ENCODE measurements around the gene BICRA. TPM values are rescaled to one million over a fixed set of nuclear protein-coding genes. Genes with fewer than 3 reads are reported as not detected.

BICRA gene
- total and polyA plus RNA-seq, 2 donors (not counting 1 experiment from before 2014, with no cell fraction given): 14.1 to 34.7 TPM

DNA sequence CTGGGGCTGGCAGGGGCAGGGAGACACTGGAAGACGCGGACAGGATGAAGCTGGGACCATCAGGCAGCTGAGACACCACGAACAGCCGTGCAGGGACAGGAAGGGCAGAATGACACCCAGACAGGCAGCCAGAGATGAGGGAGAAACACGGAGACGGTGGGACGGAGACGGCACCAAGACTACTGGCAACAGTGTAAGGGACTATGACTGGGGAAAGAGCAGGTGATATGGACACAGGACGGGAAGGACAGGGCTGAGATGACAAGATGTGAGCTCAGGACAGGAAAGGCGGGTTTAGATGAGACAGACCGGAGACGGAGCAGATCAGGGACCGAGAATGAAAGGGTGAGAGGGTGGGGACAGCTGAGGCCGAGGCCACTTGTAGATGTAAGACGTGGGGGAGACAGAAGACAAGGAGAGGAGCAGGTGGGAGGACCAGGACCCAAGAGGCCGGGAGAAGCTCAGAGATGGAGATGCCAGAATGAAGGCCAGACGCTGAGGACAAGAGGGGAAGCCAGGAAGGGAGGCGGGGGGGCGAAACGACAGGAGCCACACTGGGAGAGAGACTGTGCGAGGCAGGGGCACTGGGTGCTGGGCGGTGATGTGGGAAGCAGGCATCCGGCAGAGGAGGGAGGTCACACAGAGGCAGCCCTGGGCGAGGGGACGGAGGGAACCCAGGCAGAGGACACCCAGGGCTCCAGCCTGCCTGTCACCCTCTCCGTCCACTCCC lies 86.8 kb downstream of the BICRA start:
- DNase-seq (no peak), ATAC-seq (ENCODE audit: low read depth) (no peak)
- WGBS (ENCODE audit: insufficient coverage): 94% methylated on average over 24 of the region's 26 CpGs
- Mint-ChIP-seq H3K27ac (no peak overlapping the region), H3K27me3 (no peaks in the 10 kb centered on the region), H3K4me1 (no peaks in the 10 kb centered on the region), H3K9me3 (ENCODE audit: insufficient read depth) (no peaks in the 10 kb centered on the region), H3K4me3 (no peak overlapping the region)
- H3K4me3 ChIP-seq (ENCODE audit: control extremely low read depth in 1 of 5, extremely low read depth in 1 of 5, insufficient read depth in 1 of 5, low read depth in 2 of 5, low read length in 4 of 5): no peak overlapping the region
- TF ChIP-seq EZH2 (IDR thresholded peaks at IDR 0.05; ENCODE audit: borderline replicate concordance, insufficient read depth, low read depth, low read length, poor library complexity, severe bottlenecking): no peak
- TF ChIP-seq, protein P1, sequence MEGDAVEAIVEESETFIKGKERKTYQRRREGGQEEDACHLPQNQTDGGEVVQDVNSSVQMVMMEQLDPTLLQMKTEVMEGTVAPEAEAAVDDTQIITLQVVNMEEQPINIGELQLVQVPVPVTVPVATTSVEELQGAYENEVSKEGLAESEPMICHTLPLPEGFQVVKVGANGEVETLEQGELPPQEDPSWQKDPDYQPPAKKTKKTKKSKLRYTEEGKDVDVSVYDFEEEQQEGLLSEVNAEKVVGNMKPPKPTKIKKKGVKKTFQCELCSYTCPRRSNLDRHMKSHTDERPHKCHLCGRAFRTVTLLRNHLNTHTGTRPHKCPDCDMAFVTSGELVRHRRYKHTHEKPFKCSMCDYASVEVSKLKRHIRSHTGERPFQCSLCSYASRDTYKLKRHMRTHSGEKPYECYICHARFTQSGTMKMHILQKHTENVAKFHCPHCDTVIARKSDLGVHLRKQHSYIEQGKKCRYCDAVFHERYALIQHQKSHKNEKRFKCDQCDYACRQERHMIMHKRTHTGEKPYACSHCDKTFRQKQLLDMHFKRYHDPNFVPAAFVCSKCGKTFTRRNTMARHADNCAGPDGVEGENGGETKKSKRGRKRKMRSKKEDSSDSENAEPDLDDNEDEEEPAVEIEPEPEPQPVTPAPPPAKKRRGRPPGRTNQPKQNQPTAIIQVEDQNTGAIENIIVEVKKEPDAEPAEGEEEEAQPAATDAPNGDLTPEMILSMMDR (IDR thresholded peaks at IDR 0.05): no peak
- no peaks in the 10 kb centered on the region for H3K9me3 ChIP-seq (ENCODE audit: control extremely low read depth in 1 of 3, control insufficient read depth in 2 of 3, insufficient read depth in 1 of 3, low read length in 2 of 3)
- peaks cover 0 to 35% of the 10 kb centered on the region in 2 experiments for H3K36me3 ChIP-seq (replicated peaks in 1 of 2; ENCODE audit: control extremely low read depth in 1 of 2, control insufficient read depth in 1 of 2, extremely low read depth in 1 of 2, insufficient read depth in 2 of 2, low read length in 1 of 2)
- no peaks in the 10 kb centered on the region for H3K27me3 ChIP-seq (replicated peaks in 1 of 4; ENCODE audit: control extremely low read depth in 1 of 4, control insufficient read depth in 3 of 4, insufficient read depth in 4 of 4, low read length in 3 of 4)
- H3K27ac ChIP-seq (ENCODE audit: low read length in 2 of 2): no peak overlapping the region
- ChIA-PET POLR2A (no interaction called here), CTCF (interaction anchor here (0.6 to 6.2 kb wide), 3 partner anchors 10 to 260 kb away, joined by 3 to 106 read pairs (median 3); no protein-coding TSS in a partner anchor)
- no peak overlapping the region for H2AFZ ChIP-seq (ENCODE audit: insufficient read depth, low read depth, low read length, poor library complexity, severe bottlenecking)
- no peaks in the 10 kb centered on the region for H3K4me1 ChIP-seq (ENCODE audit: control insufficient read depth in 2 of 2, insufficient read depth in 2 of 2, low read length in 2 of 2)
- H3K79me2 ChIP-seq (ENCODE audit: control insufficient read depth, insufficient read depth, low read length): no peaks in the 10 kb centered on the region
- intact Hi-C loops (cut with micrococcal nuclease): loop anchor here (5.0 kb wide), 1 partner anchor 178 kb away; the partner anchor contains the start of gene NAPA
- H3K9ac ChIP-seq (ENCODE audit: low read length): no peak overlapping the region
- H4K20me1 ChIP-seq (ENCODE audit: control insufficient read depth, insufficient read depth, low read length, poor library complexity, severe bottlenecking): peaks cover 36% of the 10 kb centered on the region
- H3K4me2 ChIP-seq (replicated peaks; ENCODE audit: low read depth, low read length, poor library complexity, severe bottlenecking): no peak overlapping the region

DNA sequence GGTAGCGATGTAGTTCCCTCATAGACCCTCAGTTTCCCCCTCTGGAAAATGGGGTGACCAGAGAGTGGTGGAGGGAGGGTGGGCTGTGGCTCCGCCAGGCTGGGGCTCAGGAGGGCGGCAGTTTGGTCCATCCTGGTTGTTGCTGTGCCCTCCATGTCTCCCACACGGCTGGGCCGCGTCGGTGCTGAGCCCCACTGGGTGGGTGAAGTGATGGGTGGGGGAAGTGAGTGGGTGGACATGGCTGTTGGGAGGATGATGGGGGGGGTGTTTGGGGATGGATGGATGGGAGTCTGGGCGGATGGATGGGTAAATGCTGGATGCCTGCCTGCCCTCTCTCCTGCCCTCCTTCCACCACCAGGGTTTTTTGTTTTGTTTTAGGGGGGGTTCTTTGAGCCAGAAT lies 87.7 kb downstream of the BICRA start:
- CTCF ChIA-PET: interaction anchor here (1.1 to 6.2 kb wide), 2 partner anchors 9 to 261 kb away, joined by 3 to 106 read pairs; no protein-coding TSS in a partner anchor
- no peak overlapping the region for H2AFZ ChIP-seq (ENCODE audit: insufficient read depth, low read depth, low read length, poor library complexity, severe bottlenecking)
- no peak for DNase-seq
- H3K27ac Mint-ChIP-seq: no peak overlapping the region
- H3K4me1 ChIP-seq (ENCODE audit: control insufficient read depth in 2 of 2, insufficient read depth in 2 of 2, low read length in 2 of 2): no peaks in the 10 kb centered on the region
- H3K4me2 ChIP-seq (replicated peaks; ENCODE audit: low read depth, low read length, poor library complexity, severe bottlenecking): no peak overlapping the region
- H3K79me2 ChIP-seq (ENCODE audit: control insufficient read depth, insufficient read depth, low read length): no peaks in the 10 kb centered on the region
- POLR2A ChIA-PET: no interaction called here
- no peaks in the 10 kb centered on the region for H3K4me1 Mint-ChIP-seq
- ATAC-seq (ENCODE audit: low read depth): no peak
- H3K4me3 ChIP-seq (ENCODE audit: control extremely low read depth in 1 of 5, extremely low read depth in 1 of 5, insufficient read depth in 1 of 5, low read depth in 2 of 5, low read length in 4 of 5): no peak overlapping the region
- H3K27me3 ChIP-seq (replicated peaks in 1 of 4; ENCODE audit: control extremely low read depth in 1 of 4, control insufficient read depth in 3 of 4, insufficient read depth in 4 of 4, low read length in 3 of 4): no peaks in the 10 kb centered on the region
- no peak for TF ChIP-seq EZH2 (IDR thresholded peaks at IDR 0.05; ENCODE audit: borderline replicate concordance, insufficient read depth, low read depth, low read length, poor library complexity, severe bottlenecking)
- peaks cover 0 to 32% of the 10 kb centered on the region in 2 experiments for H3K36me3 ChIP-seq (replicated peaks in 1 of 2; ENCODE audit: control extremely low read depth in 1 of 2, control insufficient read depth in 1 of 2, extremely low read depth in 1 of 2, insufficient read depth in 2 of 2, low read length in 1 of 2)
- no peak overlapping the region for H3K27ac ChIP-seq (ENCODE audit: low read length in 2 of 2)
- WGBS (ENCODE audit: insufficient coverage): 100% methylated on average over 7 of the region's 8 CpGs
- H3K27me3 Mint-ChIP-seq: no peaks in the 10 kb centered on the region
- no peaks in the 10 kb centered on the region for H3K9me3 ChIP-seq (ENCODE audit: control extremely low read depth in 1 of 3, control insufficient read depth in 2 of 3, insufficient read depth in 1 of 3, low read length in 2 of 3)
- H3K4me3 Mint-ChIP-seq: no peak overlapping the region
- H3K9ac ChIP-seq (ENCODE audit: low read length): no peak overlapping the region
- no peaks in the 10 kb centered on the region for H3K9me3 Mint-ChIP-seq (ENCODE audit: insufficient read depth)
- H4K20me1 ChIP-seq (ENCODE audit: control insufficient read depth, insufficient read depth, low read length, poor library complexity, severe bottlenecking): peaks cover 36% of the 10 kb centered on the region
- intact Hi-C loops (cut with micrococcal nuclease): loop anchor here (5.0 kb wide), 1 partner anchor 179 kb away; the partner anchor contains the start of gene NAPA
